Activated gamma-delta T cell treated with Interleukin-2 at 50 U/mL for 16 hours (primary cell): Measurements from ENCODE around the gene NKIRAS1.

ENCODE experiments used
- DNase-seq: peaks from one replicate; pipeline ENCODE4 v3.0.0-alpha.2; 2020

Gene NKIRAS1

GRCh38 chr3:23916886-23917678 is at the start of gene NKIRAS1, which contains the start of gene RPL15:
Gene NKIRAS1 (minus strand): TSS chr3:23916990. CDS start chr3:23910904, 6,086 bp downstream.
Gene RPL15 (plus strand): TSS chr3:23917132. CDS start chr3:23917860, 728 bp downstream.
- peak; percentile 97 for DNase-seq

- DNase-seq, result no peak
Measured at GRCh38 chr3:23966328-23966727, 49.5 kb upstream of the NKIRAS1 start.

GRCh38 chr3:23964537-23965235 is 47.9 kb upstream of the NKIRAS1 start:
- DNase-seq, result no peak

- DNase-seq, result no peak
Measured at GRCh38 chr3:23961913-23962312, 45.1 kb upstream of the NKIRAS1 start.

- no peak for DNase-seq
Measured at GRCh38 chr3:23961066-23961465, 44.3 kb upstream of the NKIRAS1 start.

- no peak for DNase-seq
Measured at GRCh38 chr3:23960649-23961048, 43.9 kb upstream of the NKIRAS1 start.

GRCh38 chr3:23959135-23959900 is 42.5 kb upstream of the NKIRAS1 start:
- DNase-seq, result no peak

GRCh38 chr3:23956701-23957100 is 39.9 kb upstream of the NKIRAS1 start:
- DNase-seq, result no peak

- DNase-seq, result no peak
Measured at GRCh38 chr3:23954144-23954543, 37.4 kb upstream of the NKIRAS1 start.

GRCh38 chr3:23953523-23953922 is 36.7 kb upstream of the NKIRAS1 start:
- no peak for DNase-seq

GRCh38 chr3:23952646-23953045 is 35.9 kb upstream of the NKIRAS1 start:
- DNase-seq, result no peak

GRCh38 chr3:23950293-23950692 is 33.5 kb upstream of the NKIRAS1 start:
- no peak for DNase-seq

- DNase-seq, result no peak
Measured at GRCh38 chr3:23949784-23950183, 33.0 kb upstream of the NKIRAS1 start.

- no peak for DNase-seq
Measured at GRCh38 chr3:23948761-23949160, 32.0 kb upstream of the NKIRAS1 start.

- DNase-seq, result peak; percentile 96
Measured at GRCh38 chr3:23945913-23946687, 29.3 kb upstream of the NKIRAS1 start.

GRCh38 chr3:23945663-23945912 is 28.8 kb upstream of the NKIRAS1 start:
- DNase-seq, result no peak

GRCh38 chr3:23944861-23945662 is 28.3 kb upstream of the NKIRAS1 start, which contains the start of gene NR1D2:
Gene NR1D2 (plus strand): TSS chr3:23945286. CDS start chr3:23945579, 293 bp downstream.
- peak; percentile 79 for DNase-seq

- no peak for DNase-seq
Measured at GRCh38 chr3:23944007-23944783, 27.4 kb upstream of the NKIRAS1 start.

- no peak for DNase-seq
Measured at GRCh38 chr3:23942546-23942945, 25.8 kb upstream of the NKIRAS1 start.

GRCh38 chr3:23941440-23941839 is 24.6 kb upstream of the NKIRAS1 start:
- DNase-seq, result no peak

GRCh38 chr3:23940775-23941174 is 24.0 kb upstream of the NKIRAS1 start:
- DNase-seq, result no peak
